ENCODE measurements around the gene KCNQ5. TPM values are rescaled to one million over a fixed set of nuclear protein-coding genes. Genes with fewer than 3 reads are reported as not detected.

Gene KCNQ5
- polyA plus RNA-seq, 3 donors: not detected

- Histone ChIP-seq H3K36me3 (replicated peaks in 1 of 2; ENCODE audit: control insufficient read depth in 1 of 2, insufficient read depth in 2 of 2, low read length in 2 of 2) (no peaks in the 10 kb centered on the region), H3K4me3 (replicated peaks in 1 of 3; ENCODE audit: low read depth in 2 of 3, low read length in 3 of 3) (no peak overlapping the region), H4K20me1 (ENCODE audit: insufficient read depth, low read length) (no peaks in the 10 kb centered on the region), H3K4me2 (replicated peaks; ENCODE audit: extremely low read depth, low read length, poor library complexity, severe bottlenecking) (no peak overlapping the region), H3K27ac (ENCODE audit: low read depth in 1 of 2, low read length in 2 of 2) (no peak overlapping the region), H3K9ac (ENCODE audit: insufficient read depth, low read length, poor library complexity, severe bottlenecking) (no peak overlapping the region), H2AFZ (ENCODE audit: insufficient read depth, low read depth, low read length, poor library complexity, severe bottlenecking) (no peak overlapping the region), H3K4me1 (ENCODE audit: control insufficient read depth in 1 of 2, insufficient read depth in 2 of 2, low read length in 2 of 2) (no peaks in the 10 kb centered on the region), H3K9me3 (replicated peaks in 1 of 2; ENCODE audit: control insufficient read depth in 1 of 2, insufficient read depth in 1 of 2, low read length in 2 of 2) (no peaks in the 10 kb centered on the region), H3K27me3 (ENCODE audit: control insufficient read depth in 2 of 2, insufficient read depth in 2 of 2, low read length in 2 of 2) (no peaks in the 10 kb centered on the region), H3K79me2 (ENCODE audit: insufficient read depth, low read length) (no peaks in the 10 kb centered on the region)
- TF ChIP-seq CTCF (IDR thresholded peaks at IDR 0.05): no peak
- Mint-ChIP-seq H3K9me3 (peaks cover 0 to 10% (median 7%) of the 10 kb centered on the region in 7 donors), H3K27me3 (ENCODE audit: low read depth in 3 of 3) (no peaks in the 10 kb centered on the region), H3K4me3 (no peak overlapping the region), H3K36me3 (peaks cover 0 to 4% of the 10 kb centered on the region in 2 donors), H3K4me1 (no peaks in the 10 kb centered on the region), H3K27ac (no peak overlapping the region)
- no CpG with 5 or more reads among the region's 1 CpG for WGBS (ENCODE audit: insufficient coverage)
- no peak for DNase-seq
- intact Hi-C loops (cut with micrococcal nuclease): no loop called here
These were observed 87.6 kb downstream of the KCNQ5 start for GRCh38 chr6:72709431-72709830.

GRCh38 chr6:72711731-72712130 is 89.9 kb downstream of the KCNQ5 start:
- no peak overlapping the region for H3K9ac ChIP-seq (ENCODE audit: insufficient read depth, low read length, poor library complexity, severe bottlenecking)
- H3K27me3 ChIP-seq (ENCODE audit: control insufficient read depth in 2 of 2, insufficient read depth in 2 of 2, low read length in 2 of 2): no peaks in the 10 kb centered on the region
- H3K27me3 Mint-ChIP-seq (ENCODE audit: low read depth in 3 of 3): no peaks in the 10 kb centered on the region
- no peaks in the 10 kb centered on the region for H3K79me2 ChIP-seq (ENCODE audit: insufficient read depth, low read length)
- no peaks in the 10 kb centered on the region for H3K9me3 ChIP-seq (replicated peaks in 1 of 2; ENCODE audit: control insufficient read depth in 1 of 2, insufficient read depth in 1 of 2, low read length in 2 of 2)
- no CpG with 5 or more reads among the region's 1 CpG for WGBS (ENCODE audit: insufficient coverage)
- peaks cover 0 to 4% of the 10 kb centered on the region in 2 donors for H3K36me3 Mint-ChIP-seq
- no peak for DNase-seq
- H2AFZ ChIP-seq (ENCODE audit: insufficient read depth, low read depth, low read length, poor library complexity, severe bottlenecking): no peak overlapping the region
- intact Hi-C loops (cut with micrococcal nuclease): no loop called here
- H3K36me3 ChIP-seq (replicated peaks in 1 of 2; ENCODE audit: control insufficient read depth in 1 of 2, insufficient read depth in 2 of 2, low read length in 2 of 2): no peaks in the 10 kb centered on the region
- no peak overlapping the region for H3K4me3 Mint-ChIP-seq
- no peak overlapping the region for H3K4me3 ChIP-seq (replicated peaks in 1 of 3; ENCODE audit: low read depth in 2 of 3, low read length in 3 of 3)
- H3K27ac Mint-ChIP-seq: no peak overlapping the region
- no peaks in the 10 kb centered on the region for H3K4me1 ChIP-seq (ENCODE audit: control insufficient read depth in 1 of 2, insufficient read depth in 2 of 2, low read length in 2 of 2)
- H3K9me3 Mint-ChIP-seq: peaks cover 0 to 10% (median 7%) of the 10 kb centered on the region in 7 donors
- no peak for TF ChIP-seq CTCF (IDR thresholded peaks at IDR 0.05)
- H3K4me1 Mint-ChIP-seq: no peaks in the 10 kb centered on the region
- H3K27ac ChIP-seq (ENCODE audit: low read depth in 1 of 2, low read length in 2 of 2): no peak overlapping the region
- no peaks in the 10 kb centered on the region for H4K20me1 ChIP-seq (ENCODE audit: insufficient read depth, low read length)
- H3K4me2 ChIP-seq (replicated peaks; ENCODE audit: extremely low read depth, low read length, poor library complexity, severe bottlenecking): no peak overlapping the region

Data from CD14-positive monocyte (primary cell).